ENCODE measurements around the gene DMRT2. TPM values are rescaled to one million over a fixed set of nuclear protein-coding genes. Genes with fewer than 3 reads are reported as not detected.

Gene DMRT2
- total and polyA plus RNA-seq, 11 donors: 0.11 to 0.72 (median 0.32) TPM; not detected in 5

DNA sequence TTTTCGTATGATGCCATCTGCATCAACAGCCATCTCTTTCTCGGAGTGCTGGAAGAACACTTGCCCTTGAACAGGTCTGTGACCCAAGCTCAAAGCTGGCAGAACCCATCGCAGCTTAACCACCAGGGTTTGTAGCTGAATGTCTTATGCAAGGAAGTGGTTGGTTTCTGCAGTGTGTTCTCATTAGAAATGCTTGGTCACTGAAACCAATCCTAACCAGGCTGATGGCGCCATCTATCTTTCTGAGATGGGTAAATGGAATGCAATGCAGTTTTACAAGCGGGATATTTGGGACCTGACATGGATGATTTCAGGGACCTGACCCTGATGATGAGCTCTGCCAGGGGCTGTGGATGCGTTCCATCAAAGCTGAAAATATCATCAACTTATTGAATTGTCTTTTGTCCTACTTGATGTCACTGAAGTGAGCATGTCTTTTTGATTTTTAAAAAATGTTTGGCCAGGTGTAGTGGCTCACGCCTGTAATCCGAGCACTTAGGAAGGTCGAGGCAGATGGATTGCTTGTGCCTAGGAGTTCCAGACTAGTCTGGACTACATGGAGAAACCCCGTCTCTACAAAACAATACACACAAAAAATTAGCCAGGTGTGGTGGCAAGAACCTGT, 45.0 kb upstream of the DMRT2 start:
- WGBS, 4 donors: 55 to 62% (median 59%) methylated on average over 10 of the region's 10 CpGs
- no peak overlapping the region for H3K4me3 ChIP-seq
- no peak overlapping the region for H3K27ac ChIP-seq
- H3K9me3 ChIP-seq: no peaks in the 10 kb centered on the region
- H3K27me3 ChIP-seq: peaks cover 0 to 43% (median 4%) of the 10 kb centered on the region in 9 donors
- peaks cover 0 to 8% (median 0%) of the 10 kb centered on the region in 12 donors for H3K4me1 ChIP-seq
- intact Hi-C loops (cut with DNase I): loop anchor here (2.0 to 10.0 kb wide), 9 partner anchors 110 to 660 kb away; no protein-coding TSS in a partner anchor
- TF ChIP-seq POLR2A (IDR thresholded peaks at IDR 0.05): no peak
- TF ChIP-seq, protein P1, sequence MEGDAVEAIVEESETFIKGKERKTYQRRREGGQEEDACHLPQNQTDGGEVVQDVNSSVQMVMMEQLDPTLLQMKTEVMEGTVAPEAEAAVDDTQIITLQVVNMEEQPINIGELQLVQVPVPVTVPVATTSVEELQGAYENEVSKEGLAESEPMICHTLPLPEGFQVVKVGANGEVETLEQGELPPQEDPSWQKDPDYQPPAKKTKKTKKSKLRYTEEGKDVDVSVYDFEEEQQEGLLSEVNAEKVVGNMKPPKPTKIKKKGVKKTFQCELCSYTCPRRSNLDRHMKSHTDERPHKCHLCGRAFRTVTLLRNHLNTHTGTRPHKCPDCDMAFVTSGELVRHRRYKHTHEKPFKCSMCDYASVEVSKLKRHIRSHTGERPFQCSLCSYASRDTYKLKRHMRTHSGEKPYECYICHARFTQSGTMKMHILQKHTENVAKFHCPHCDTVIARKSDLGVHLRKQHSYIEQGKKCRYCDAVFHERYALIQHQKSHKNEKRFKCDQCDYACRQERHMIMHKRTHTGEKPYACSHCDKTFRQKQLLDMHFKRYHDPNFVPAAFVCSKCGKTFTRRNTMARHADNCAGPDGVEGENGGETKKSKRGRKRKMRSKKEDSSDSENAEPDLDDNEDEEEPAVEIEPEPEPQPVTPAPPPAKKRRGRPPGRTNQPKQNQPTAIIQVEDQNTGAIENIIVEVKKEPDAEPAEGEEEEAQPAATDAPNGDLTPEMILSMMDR (IDR thresholded peaks at IDR 0.05): peak; percentile 32 to 63 (median 48)
- ATAC-seq: peak in 2 of 4 donors; percentile 36 to 47
- no peak for DNase-seq
- H3K36me3 ChIP-seq: no peaks in the 10 kb centered on the region

DNA sequence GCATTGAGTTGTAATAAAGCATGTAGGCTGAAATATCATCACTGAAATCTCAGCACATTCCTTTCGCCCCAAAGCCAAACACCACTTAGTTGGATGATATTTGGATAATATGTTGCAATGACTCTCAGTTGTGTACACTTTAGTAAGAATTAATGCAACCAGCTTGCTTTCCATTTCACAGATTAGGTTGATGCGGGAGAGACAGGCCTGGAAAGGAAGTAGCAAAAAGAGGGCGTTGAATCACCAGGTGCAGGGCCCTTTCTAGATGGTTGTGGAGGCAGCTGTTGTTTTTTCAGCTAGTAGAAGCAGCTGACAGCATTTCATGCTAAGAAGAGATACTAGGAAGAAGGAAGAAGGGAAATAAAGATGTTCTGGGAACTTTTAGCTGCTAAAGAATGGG, 42.8 kb upstream of the DMRT2 start:
- DNase-seq: no peak
- Histone ChIP-seq H3K27ac (no peak overlapping the region), H3K9me3 (no peaks in the 10 kb centered on the region), H3K4me1 (peaks cover 0 to 8% (median 0%) of the 10 kb centered on the region in 12 donors), H3K36me3 (no peaks in the 10 kb centered on the region), H3K27me3 (peaks cover 0 to 51% (median 4%) of the 10 kb centered on the region in 9 donors), H3K4me3 (no peak overlapping the region)
- ATAC-seq: no peak
- whole genome bisulfite sequencing, 4 donors: 84 to 91% (median 87%) methylated on average over 3 of the region's 3 CpGs
- intact Hi-C loops (cut with DNase I): loop anchor here (5.0 to 10.0 kb wide), 8 partner anchors 115 to 663 kb away; no protein-coding TSS in a partner anchor
- TF ChIP-seq, protein P1 (IDR thresholded peaks at IDR 0.05): no peak
- no peak for TF ChIP-seq POLR2A (IDR thresholded peaks at IDR 0.05)

DNA sequence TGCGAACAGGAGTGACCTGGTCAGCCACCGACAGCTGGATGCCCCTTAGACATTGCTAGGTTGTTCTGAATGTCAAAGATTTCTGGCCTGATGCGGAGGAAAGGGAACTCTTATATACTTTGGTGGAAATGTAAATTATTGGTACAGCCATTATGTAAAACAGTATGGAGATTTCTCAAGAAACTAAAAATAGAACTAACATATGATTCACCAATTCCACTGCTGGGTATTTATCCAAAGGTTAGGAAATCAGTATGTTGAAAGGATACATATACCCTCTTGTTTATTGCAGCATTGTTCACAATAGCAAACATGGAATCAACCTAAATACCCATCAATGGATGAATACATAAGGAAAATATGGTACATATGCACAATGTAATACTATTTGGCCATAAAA, 41.9 kb upstream of the DMRT2 start:
- ATAC-seq: no peak
- H3K9me3 ChIP-seq: no peaks in the 10 kb centered on the region
- no peak overlapping the region for H3K27ac ChIP-seq
- WGBS, 4 donors: 87 to 90% (median 89%) methylated on average over 3 of the region's 3 CpGs
- peaks cover 0 to 8% (median 0%) of the 10 kb centered on the region in 12 donors for H3K4me1 ChIP-seq
- no peak for DNase-seq
- intact Hi-C loops (cut with DNase I): loop anchor here (2.0 to 10.0 kb wide), 9 partner anchors 113 to 663 kb away; no protein-coding TSS in a partner anchor
- no peak overlapping the region for H3K4me3 ChIP-seq
- peaks cover 0 to 48% (median 4%) of the 10 kb centered on the region in 9 donors for H3K27me3 ChIP-seq
- TF ChIP-seq POLR2A (IDR thresholded peaks at IDR 0.05): no peak
- TF ChIP-seq, protein P1 (IDR thresholded peaks at IDR 0.05): no peak
- no peaks in the 10 kb centered on the region for H3K36me3 ChIP-seq

DNA sequence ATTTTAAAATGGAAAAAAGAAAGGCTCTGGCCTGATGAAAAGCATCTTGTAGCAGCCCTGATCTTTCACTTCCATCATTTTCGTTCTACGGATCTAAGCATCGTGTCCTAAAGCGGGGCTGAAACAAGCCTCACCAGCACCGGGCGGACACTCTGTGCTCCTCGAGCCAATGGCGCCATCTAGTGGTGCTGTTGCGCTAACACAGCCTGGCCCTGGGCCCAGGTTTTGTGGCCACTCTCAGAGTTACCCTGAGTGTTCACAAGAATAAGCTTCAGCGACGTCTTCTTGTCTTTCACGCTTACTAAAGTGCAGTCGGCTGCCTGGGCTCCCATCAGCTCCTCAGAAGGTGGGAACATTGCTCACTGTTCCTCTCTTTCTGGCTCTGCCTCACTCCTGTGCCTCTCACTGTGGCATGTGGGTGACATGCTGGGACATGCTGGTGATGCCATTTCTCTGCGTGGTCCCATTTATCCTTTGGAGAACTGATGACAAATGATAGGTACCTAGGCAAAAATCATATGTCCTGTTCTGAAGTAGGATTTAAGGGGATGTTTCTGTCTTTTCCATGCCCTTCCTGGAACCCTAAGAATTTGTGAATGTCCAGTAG, 41.0 kb upstream of the DMRT2 start:
- DNase-seq (peak; percentile 61 to 89 (median 69)), ATAC-seq (peak; percentile 89 to 95 (median 94))
- peaks cover 0 to 46% (median 3%) of the 10 kb centered on the region in 9 donors for H3K27me3 ChIP-seq
- H3K4me1 ChIP-seq: peaks cover 0 to 8% (median 0%) of the 10 kb centered on the region in 12 donors
- intact Hi-C loops (cut with DNase I): loop anchor here (2.0 to 10.0 kb wide), 9 partner anchors 114 to 664 kb away; no protein-coding TSS in a partner anchor
- TF ChIP-seq, protein P1 (IDR thresholded peaks at IDR 0.05): peak; percentile 84 to 98 (median 95)
- no peak for TF ChIP-seq POLR2A (IDR thresholded peaks at IDR 0.05)
- H3K27ac ChIP-seq: no peak overlapping the region
- H3K9me3 ChIP-seq: no peaks in the 10 kb centered on the region
- WGBS, 4 donors: 7% methylated on average over 14 of the region's 14 CpGs
- H3K4me3 ChIP-seq: no peak overlapping the region
- H3K36me3 ChIP-seq: no peaks in the 10 kb centered on the region

All from heart left ventricle (tissue), 16 donors.